ENCODE data around the gene PAIP1. TPM values are rescaled to one million over a fixed set of nuclear protein-coding genes. Genes with fewer than 3 reads are reported as not detected.
"Not testable (repeated sequence)": the region's sequence is repeated elsewhere in the genome, so short reads cannot be mapped to it uniquely, and the experiment has no call there.

PAIP1 gene
- total RNA-seq, 1 donor from 2014 or later: 179 TPM

- no peak for TF ChIP-seq CTCF (IDR thresholded peaks at IDR 0.05; ENCODE audit: insufficient read depth, low read length, poor library complexity, severe bottlenecking)
- H3K4me3 ChIP-seq (ENCODE audit: low read depth, low read length): no peak overlapping the region
- DNase-seq (ENCODE audit: low read depth): no peak
- H3K36me3 ChIP-seq (ENCODE audit: control insufficient read depth, insufficient read depth, low read length): no peaks in the 10 kb centered on the region
- no peaks in the 10 kb centered on the region for H3K27me3 ChIP-seq (ENCODE audit: control insufficient read depth, insufficient read depth, low read length)
These were observed 2.4 kb downstream of the PAIP1 start for GRCh38 chr5:43554497-43554896.

GRCh38 chr5:43553381-43553780, 3.5 kb downstream of the PAIP1 start:
- no peaks in the 10 kb centered on the region for H3K27me3 ChIP-seq (ENCODE audit: control insufficient read depth, insufficient read depth, low read length)
- no peaks in the 10 kb centered on the region for H3K36me3 ChIP-seq (ENCODE audit: control insufficient read depth, insufficient read depth, low read length)
- no peak for DNase-seq (ENCODE audit: low read depth)
- no peak overlapping the region for H3K4me3 ChIP-seq (ENCODE audit: low read depth, low read length)
- no peak for TF ChIP-seq CTCF (IDR thresholded peaks at IDR 0.05; ENCODE audit: insufficient read depth, low read length, poor library complexity, severe bottlenecking)

GRCh38 chr5:43551731-43552130, 5.1 kb downstream of the PAIP1 start:
- DNase-seq (ENCODE audit: low read depth): no peak
- H3K4me3 ChIP-seq (ENCODE audit: low read depth, low read length): no peak overlapping the region
- no peaks in the 10 kb centered on the region for H3K36me3 ChIP-seq (ENCODE audit: control insufficient read depth, insufficient read depth, low read length)
- no peaks in the 10 kb centered on the region for H3K27me3 ChIP-seq (ENCODE audit: control insufficient read depth, insufficient read depth, low read length)
- TF ChIP-seq CTCF (IDR thresholded peaks at IDR 0.05; ENCODE audit: insufficient read depth, low read length, poor library complexity, severe bottlenecking): no peak

- H3K36me3 ChIP-seq (ENCODE audit: control insufficient read depth, insufficient read depth, low read length); H3K27me3 ChIP-seq (ENCODE audit: control insufficient read depth, insufficient read depth, low read length); H3K4me3 ChIP-seq (ENCODE audit: low read depth, low read length); DNase-seq (ENCODE audit: low read depth): not testable (repeated sequence)
These were observed 7.6 kb downstream of the PAIP1 start for GRCh38 chr5:43549272-43549671.

GRCh38 chr5:43548358-43548757, 8.5 kb downstream of the PAIP1 start:
- Histone ChIP-seq H3K27me3 (ENCODE audit: control insufficient read depth, insufficient read depth, low read length) (no peaks in the 10 kb centered on the region), H3K36me3 (ENCODE audit: control insufficient read depth, insufficient read depth, low read length) (no peaks in the 10 kb centered on the region), H3K4me3 (ENCODE audit: low read depth, low read length) (no peak overlapping the region)
- TF ChIP-seq CTCF (IDR thresholded peaks at IDR 0.05; ENCODE audit: insufficient read depth, low read length, poor library complexity, severe bottlenecking): no peak
- no peak for DNase-seq (ENCODE audit: low read depth)

GRCh38 chr5:43547532-43547931, 9.3 kb downstream of the PAIP1 start:
- Histone ChIP-seq H3K27me3 (ENCODE audit: control insufficient read depth, insufficient read depth, low read length) (no peaks in the 10 kb centered on the region), H3K4me3 (ENCODE audit: low read depth, low read length) (no peak overlapping the region), H3K36me3 (ENCODE audit: control insufficient read depth, insufficient read depth, low read length) (no peaks in the 10 kb centered on the region)
- no peak for DNase-seq (ENCODE audit: low read depth)
- no peak for TF ChIP-seq CTCF (IDR thresholded peaks at IDR 0.05; ENCODE audit: insufficient read depth, low read length, poor library complexity, severe bottlenecking)
